K562 (cell line): ENCODE data around the gene ZNF800. TPM values are rescaled to one million over a fixed set of nuclear protein-coding genes. Genes with fewer than 3 reads are reported as not detected.
A peak's percentile ranks its signal among the peaks of the same experiment; 100 is the strongest.

Experiments used
- ARNT ChIP-seq, 2 experiments: fragments of 450-650 bp; IDR thresholded peaks; 2 replicates each; pipeline ENCODE4 v1.6.1; 2016; ENCODE audit warnings: mild to moderate bottlenecking in 1 of 2
- BACH1 ChIP-seq: fragments of 200-800 bp; sonication (Bioruptor generic); IDR thresholded peaks from 2 replicates; pipeline ENCODE4 v1.6.1; 2016; ENCODE audit warnings: missing genetic modification characterization, missing compliant biosample characterization
- CBX3 ChIP-seq, 2 experiments: IDR thresholded peaks; 1 replicate in 1 of 2; 2 replicates in 1 of 2; pipeline ENCODE4 v1.6.1; 2012; ENCODE audit warnings: inconsistent platforms in 2 of 2, low read length in 2 of 2, borderline replicate concordance in 1 of 2, control low read depth in 1 of 2
- CHD4 ChIP-seq: fragments of 200-600 bp; sonication (generic); IDR thresholded peaks from 3 replicates; pipeline ENCODE4 v1.6.1; 2012; ENCODE audit warnings: low read depth, mild to moderate bottlenecking, mixed read lengths, low read length, inconsistent platforms; ENCODE audit not compliant: insufficient read depth, insufficient replicate concordance, poor library complexity, severe bottlenecking
- DPF2 ChIP-seq: fragments of 450-650 bp; IDR thresholded peaks from 2 replicates; pipeline ENCODE4 v1.6.1; 2016
- EHMT2 ChIP-seq: fragments of 450-650 bp; IDR thresholded peaks from 2 replicates; pipeline ENCODE4 v1.6.1; 2018; ENCODE audit warnings: antibody characterized with exemption
- EP300 ChIP-seq: IDR thresholded peaks from 2 replicates; pipeline ENCODE4 v1.6.1; 2012; ENCODE audit warnings: low read length, improper control_type of control experiment
- FOS ChIP-seq: IDR thresholded peaks from 3 replicates; pipeline ENCODE4 v1.6.1; 2011; ENCODE audit not compliant: insufficient read length; ENCODE audit errors: extremely low read depth
- GABPB1 ChIP-seq: sonication (generic); formaldehyde crosslinking; IDR thresholded peaks from 2 replicates; pipeline ENCODE4 v1.8.0; 2022; ENCODE audit warnings: mild to moderate bottlenecking, missing genetic modification reagents
- L3MBTL2 ChIP-seq: fragments of 450-650 bp; IDR thresholded peaks from 2 replicates; pipeline ENCODE4 v1.6.1; 2016; ENCODE audit warnings: mild to moderate bottlenecking, moderate library complexity
- LEF1 ChIP-seq: fragments of 450-650 bp; IDR thresholded peaks from 2 replicates; pipeline ENCODE4 v1.6.1; 2016; ENCODE audit warnings: mild to moderate bottlenecking
- MAFF ChIP-seq: IDR thresholded peaks from 2 replicates; pipeline ENCODE4 v1.6.1; 2012; ENCODE audit warnings: low read length, improper control_type of control experiment
- MTA1 ChIP-seq: fragments of 450-650 bp; IDR thresholded peaks from 2 replicates; pipeline ENCODE4 v1.6.1; 2017; ENCODE audit warnings: borderline replicate concordance
- NFE2 ChIP-seq: IDR thresholded peaks from 2 replicates; pipeline ENCODE4 v1.6.1; 2014; ENCODE audit warnings: antibody characterized with exemption, low read depth
- NR2C2 ChIP-seq, 2 experiments: fragments of 200-800 bp in 1 of 2; sonication (Bioruptor generic) in 1 of 2; sonication (generic) in 1 of 2; formaldehyde crosslinking in 1 of 2; IDR thresholded peaks; 2 replicates each; pipeline versions ENCODE4 v1.6.1 to v1.8.0; 2016 to 2022; ENCODE audit warnings: mild to moderate bottlenecking in 1 of 2, missing compliant biosample characterization in 1 of 2, missing genetic modification characterization in 1 of 2, missing genetic modification reagents in 1 of 2
- SMARCA5 ChIP-seq: fragments of 450-650 bp; IDR thresholded peaks from 2 replicates; pipeline ENCODE4 v1.6.1; 2016
- TRIM24 ChIP-seq, 2 experiments: fragments of 450-650 bp; IDR thresholded peaks; 2 replicates each; pipeline ENCODE4 v1.6.1; 2016
- XRCC4 ChIP-seq: IDR thresholded peaks from one replicate; pipeline ENCODE4 v1.6.1; 2011; ENCODE audit not compliant: insufficient read depth, insufficient read length; ENCODE audit errors: extremely low read depth
- ZFX ChIP-seq: sonication (generic); formaldehyde crosslinking; IDR thresholded peaks from 2 replicates; pipeline ENCODE4 v1.8.0; 2022; ENCODE audit warnings: mild to moderate bottlenecking, missing genetic modification reagents, moderate library complexity
- polyA plus RNA-seq, 8 experiments: library from polyadenylated mRNA; depleted of rRNA in 4 of 8; stranded (reverse) in 5 of 8; unstranded in 3 of 8; fragments of >200 nt; fragmentation: Nextera tagmentation in 2 of 8; fragmentation: Illumina TruSeq in 1 of 8; extraction: Ambion mirVana in 2 of 8; extraction: Trizol in 1 of 8; gene quantifications; 2 replicates each; pipeline versions ENCODE4 v1.2.1 to v1.2.3, GENCODE V29; 2011 to 2014; ENCODE audit warnings: inconsistent platforms in 1 of 8, missing spikeins in 1 of 8
- total RNA-seq, 7 experiments: library from RNA; depleted of rRNA in 6 of 7; stranded (reverse); fragments of >200 nt in 6 of 7; fragmentation: Illumina TruSeq in 2 of 7; extraction: Trizol in 2 of 7; gene quantifications; 2 replicates each; pipeline versions ENCODE4 v1.2.1 to v1.2.3, GENCODE V29; 2011 to 2021; ENCODE audit warnings: low replicate concordance in 1 of 7
- TF ChIP-seq, protein P1 (sequence below): IDR thresholded peaks from 2 replicates; pipeline ENCODE4 v1.6.1; 2012; ENCODE audit warnings: low read depth, low read length, improper control_type of control experiment, borderline replicate concordance
- TF ChIP-seq, protein P2 (sequence below): fragments of 450-650 bp; formaldehyde crosslinking; IDR thresholded peaks from 2 replicates; pipeline ENCODE4 v1.4.0; 2020; ENCODE audit warnings: mild to moderate bottlenecking, moderate library complexity
- TF ChIP-seq, protein P3 (sequence below): sonication (generic); formaldehyde crosslinking; IDR thresholded peaks from 2 replicates; pipeline ENCODE4 v1.8.1; 2023; ENCODE audit warnings: mild to moderate bottlenecking, missing genetic modification reagents
- TF ChIP-seq, protein P4 (sequence below): fragments of 250-450 bp; sonication (Bioruptor Pico); IDR thresholded peaks from 2 replicates; pipeline ENCODE4 v1.5.0; 2022; ENCODE audit warnings: mild to moderate bottlenecking

ZNF800 gene
- total and polyA plus RNA-seq, 9 of the 15 experiments (the other 6 are each of a cell fraction or from before 2014, with no cell fraction given), result 7.5 to 58.3 (median 33.4) TPM

DNA sequence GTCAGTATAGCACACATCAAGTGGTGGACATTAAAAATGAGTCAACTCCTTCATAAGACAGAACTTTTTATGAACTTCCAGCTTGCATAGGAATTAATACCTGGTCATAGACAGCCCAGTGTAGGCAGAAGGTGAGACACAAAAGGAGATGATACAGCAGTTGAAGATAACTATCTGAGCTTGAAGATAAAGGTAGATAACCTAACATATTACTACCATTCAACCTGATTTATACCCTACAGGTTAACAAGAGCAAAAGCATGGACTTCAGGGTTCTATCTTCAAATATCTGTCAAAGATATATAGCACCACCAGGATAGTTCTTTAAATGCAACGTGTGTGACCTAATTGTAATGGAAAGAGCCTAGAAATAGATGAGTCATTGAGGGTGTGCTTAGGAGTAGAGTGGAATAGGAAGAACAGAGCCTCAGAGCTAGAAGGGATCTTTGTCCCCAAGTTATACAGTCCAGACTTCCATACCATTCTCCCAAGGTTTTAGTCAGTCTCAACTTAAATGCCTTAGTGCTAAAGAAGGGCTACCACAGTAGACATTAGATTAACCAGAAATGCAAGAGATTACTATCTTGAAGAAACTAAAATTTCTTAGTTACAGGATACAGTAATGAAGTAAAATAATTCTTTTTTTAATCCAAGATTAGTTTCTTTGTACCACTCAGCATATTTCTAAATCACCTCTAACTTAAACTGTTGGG is 9.2 kb downstream of the ZNF800 start (continued):
- TF ChIP-seq, protein P1, sequence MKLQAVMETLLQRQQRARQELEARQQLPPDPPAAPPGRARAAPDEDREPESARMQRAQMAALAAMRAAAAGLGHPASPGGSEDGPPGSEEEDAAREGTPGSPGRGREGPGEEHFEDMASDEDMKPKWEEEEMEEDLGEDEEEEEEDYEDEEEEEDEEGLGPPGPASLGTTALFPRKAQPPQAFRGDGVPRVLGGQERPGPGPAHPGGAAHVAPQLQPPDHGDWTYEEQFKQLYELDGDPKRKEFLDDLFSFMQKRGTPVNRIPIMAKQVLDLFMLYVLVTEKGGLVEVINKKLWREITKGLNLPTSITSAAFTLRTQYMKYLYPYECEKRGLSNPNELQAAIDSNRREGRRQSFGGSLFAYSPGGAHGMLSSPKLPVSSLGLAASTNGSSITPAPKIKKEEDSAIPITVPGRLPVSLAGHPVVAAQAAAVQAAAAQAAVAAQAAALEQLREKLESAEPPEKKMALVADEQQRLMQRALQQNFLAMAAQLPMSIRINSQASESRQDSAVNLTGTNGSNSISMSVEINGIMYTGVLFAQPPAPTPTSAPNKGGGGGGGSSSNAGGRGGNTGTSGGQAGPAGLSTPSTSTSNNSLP, result 0 out of 2 replicates have a peak, but pooled peaks have one; percentile 1
- TF ChIP-seq, protein P2, sequence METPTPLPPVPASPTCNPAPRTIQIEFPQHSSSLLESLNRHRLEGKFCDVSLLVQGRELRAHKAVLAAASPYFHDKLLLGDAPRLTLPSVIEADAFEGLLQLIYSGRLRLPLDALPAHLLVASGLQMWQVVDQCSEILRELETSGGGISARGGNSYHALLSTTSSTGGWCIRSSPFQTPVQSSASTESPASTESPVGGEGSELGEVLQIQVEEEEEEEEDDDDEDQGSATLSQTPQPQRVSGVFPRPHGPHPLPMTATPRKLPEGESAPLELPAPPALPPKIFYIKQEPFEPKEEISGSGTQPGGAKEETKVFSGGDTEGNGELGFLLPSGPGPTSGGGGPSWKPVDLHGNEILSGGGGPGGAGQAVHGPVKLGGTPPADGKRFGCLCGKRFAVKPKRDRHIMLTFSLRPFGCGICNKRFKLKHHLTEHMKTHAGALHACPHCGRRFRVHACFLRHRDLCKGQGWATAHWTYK, result no peak
- TF ChIP-seq CHD4 (peak; percentile 40), DPF2 (peak; percentile 93; the same call in 1 of the 2 replicates), MAFF (peak; percentile 78; the same call in 1 of the 2 replicates), ARNT (IDR thresholded peaks at IDR 0.05) (peak in 1 of 2 experiments; percentile 74; a peak in 1 of 4 replicates), SMARCA5 (peak; percentile 32; the same call in 1 of the 2 replicates), CBX3 (IDR thresholded peaks at IDR 0.05; ENCODE audit: borderline replicate concordance in 1 of 2, low read length in 2 of 2) (peak in 1 of 2 experiments; percentile 20; a peak in 1 of 3 replicates), TRIM24 (IDR thresholded peaks at IDR 0.05) (peak; percentile 48 to 58; a peak in 3 of 4 replicates), NFE2 (peak; percentile 97), FOS (peak; percentile 40), EHMT2 (peak; percentile 90), GABPB1 (0 out of 2 replicates have a peak, but pooled peaks have one; percentile 22), EP300 (no peak), NR2C2 (CRISPR knock-in tag; IDR thresholded peaks at IDR 0.05) (0 out of 2 replicates have a peak, but pooled peaks have one; percentile 29), NR2C2 (tag; IDR thresholded peaks at IDR 0.05) (no peak), XRCC4 (no peak), ZFX (CRISPR knock-in tag) (no peak), LEF1 (peak; percentile 56; the same call in 1 of the 2 replicates), BACH1 (tag) (peak; percentile 64; the same call in 1 of the 2 replicates), L3MBTL2 (peak; percentile 86), MTA1 (peak; percentile 81; the same call in 1 of the 2 replicates)
- TF ChIP-seq, protein P3, sequence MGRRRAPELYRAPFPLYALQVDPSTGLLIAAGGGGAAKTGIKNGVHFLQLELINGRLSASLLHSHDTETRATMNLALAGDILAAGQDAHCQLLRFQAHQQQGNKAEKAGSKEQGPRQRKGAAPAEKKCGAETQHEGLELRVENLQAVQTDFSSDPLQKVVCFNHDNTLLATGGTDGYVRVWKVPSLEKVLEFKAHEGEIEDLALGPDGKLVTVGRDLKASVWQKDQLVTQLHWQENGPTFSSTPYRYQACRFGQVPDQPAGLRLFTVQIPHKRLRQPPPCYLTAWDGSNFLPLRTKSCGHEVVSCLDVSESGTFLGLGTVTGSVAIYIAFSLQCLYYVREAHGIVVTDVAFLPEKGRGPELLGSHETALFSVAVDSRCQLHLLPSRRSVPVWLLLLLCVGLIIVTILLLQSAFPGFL (CRISPR knock-in tag), result 0 out of 2 replicates have a peak, but pooled peaks have one; percentile 24
- TF ChIP-seq, protein P4, sequence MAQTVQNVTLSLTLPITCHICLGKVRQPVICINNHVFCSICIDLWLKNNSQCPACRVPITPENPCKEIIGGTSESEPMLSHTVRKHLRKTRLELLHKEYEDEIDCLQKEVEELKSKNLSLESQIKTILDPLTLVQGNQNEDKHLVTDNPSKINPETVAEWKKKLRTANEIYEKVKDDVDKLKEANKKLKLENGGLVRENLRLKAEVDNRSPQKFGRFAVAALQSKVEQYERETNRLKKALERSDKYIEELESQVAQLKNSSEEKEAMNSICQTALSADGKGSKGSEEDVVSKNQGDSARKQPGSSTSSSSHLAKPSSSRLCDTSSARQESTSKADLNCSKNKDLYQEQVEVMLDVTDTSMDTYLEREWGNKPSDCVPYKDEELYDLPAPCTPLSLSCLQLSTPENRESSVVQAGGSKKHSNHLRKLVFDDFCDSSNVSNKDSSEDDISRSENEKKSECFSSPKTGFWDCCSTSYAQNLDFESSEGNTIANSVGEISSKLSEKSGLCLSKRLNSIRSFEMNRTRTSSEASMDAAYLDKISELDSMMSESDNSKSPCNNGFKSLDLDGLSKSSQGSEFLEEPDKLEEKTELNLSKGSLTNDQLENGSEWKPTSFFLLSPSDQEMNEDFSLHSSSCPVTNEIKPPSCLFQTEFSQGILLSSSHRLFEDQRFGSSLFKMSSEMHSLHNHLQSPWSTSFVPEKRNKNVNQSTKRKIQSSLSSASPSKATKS (CRISPR knock-in tag), result 0 out of 2 replicates have a peak, but pooled peaks have one; percentile 55
